ENCODE data around the gene PEAK1.

DNA sequence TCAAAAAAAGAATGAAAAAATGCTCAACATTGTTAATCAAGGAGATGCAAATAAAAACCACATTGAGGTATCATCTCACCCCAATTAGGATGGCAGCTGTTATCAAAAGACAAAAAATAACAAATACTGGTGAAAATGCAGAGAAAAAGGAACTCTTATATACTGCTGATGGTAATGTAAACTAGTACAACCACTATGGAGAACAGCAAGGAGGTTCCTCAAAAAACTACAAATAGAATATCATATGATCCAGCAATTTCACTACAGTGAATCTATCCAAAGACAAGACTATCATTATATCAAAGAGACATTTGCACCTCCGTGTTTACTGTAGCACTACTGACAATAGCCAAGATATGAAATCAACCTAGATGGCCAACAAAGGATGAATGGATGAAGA, 58.4 kb downstream of the PEAK1 start:
- no peak for TF ChIP-seq ZFP30 (CRISPR knock-in tag; IDR thresholded peaks at IDR 0.05)
- TF ChIP-seq TCF4 (CRISPR knock-in tag; IDR thresholded peaks at IDR 0.05; ENCODE audit: borderline replicate concordance): no peak
- TF ChIP-seq ARNTL (CRISPR knock-in tag; IDR thresholded peaks at IDR 0.05; ENCODE audit: borderline replicate concordance, low read depth): no peak
- TF ChIP-seq, protein P1, sequence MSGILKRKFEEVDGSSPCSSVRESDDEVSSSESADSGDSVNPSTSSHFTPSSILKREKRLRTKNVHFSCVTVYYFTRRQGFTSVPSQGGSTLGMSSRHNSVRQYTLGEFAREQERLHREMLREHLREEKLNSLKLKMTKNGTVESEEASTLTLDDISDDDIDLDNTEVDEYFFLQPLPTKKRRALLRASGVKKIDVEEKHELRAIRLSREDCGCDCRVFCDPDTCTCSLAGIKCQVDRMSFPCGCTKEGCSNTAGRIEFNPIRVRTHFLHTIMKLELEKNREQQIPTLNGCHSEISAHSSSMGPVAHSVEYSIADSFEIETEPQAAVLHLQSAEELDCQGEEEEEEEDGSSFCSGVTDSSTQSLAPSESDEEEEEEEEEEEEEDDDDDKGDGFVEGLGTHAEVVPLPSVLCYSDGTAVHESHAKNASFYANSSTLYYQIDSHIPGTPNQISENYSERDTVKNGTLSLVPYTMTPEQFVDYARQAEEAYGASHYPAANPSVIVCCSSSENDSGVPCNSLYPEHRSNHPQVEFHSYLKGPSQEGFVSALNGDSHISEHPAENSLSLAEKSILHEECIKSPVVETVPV (CRISPR knock-in tag; IDR thresholded peaks at IDR 0.05): no peak
- TF ChIP-seq CSDC2 (CRISPR knock-in tag; IDR thresholded peaks at IDR 0.05): no peak
- no peak for TF ChIP-seq ISL1 (CRISPR knock-in tag; IDR thresholded peaks at IDR 0.05)
- TF ChIP-seq, protein P2, sequence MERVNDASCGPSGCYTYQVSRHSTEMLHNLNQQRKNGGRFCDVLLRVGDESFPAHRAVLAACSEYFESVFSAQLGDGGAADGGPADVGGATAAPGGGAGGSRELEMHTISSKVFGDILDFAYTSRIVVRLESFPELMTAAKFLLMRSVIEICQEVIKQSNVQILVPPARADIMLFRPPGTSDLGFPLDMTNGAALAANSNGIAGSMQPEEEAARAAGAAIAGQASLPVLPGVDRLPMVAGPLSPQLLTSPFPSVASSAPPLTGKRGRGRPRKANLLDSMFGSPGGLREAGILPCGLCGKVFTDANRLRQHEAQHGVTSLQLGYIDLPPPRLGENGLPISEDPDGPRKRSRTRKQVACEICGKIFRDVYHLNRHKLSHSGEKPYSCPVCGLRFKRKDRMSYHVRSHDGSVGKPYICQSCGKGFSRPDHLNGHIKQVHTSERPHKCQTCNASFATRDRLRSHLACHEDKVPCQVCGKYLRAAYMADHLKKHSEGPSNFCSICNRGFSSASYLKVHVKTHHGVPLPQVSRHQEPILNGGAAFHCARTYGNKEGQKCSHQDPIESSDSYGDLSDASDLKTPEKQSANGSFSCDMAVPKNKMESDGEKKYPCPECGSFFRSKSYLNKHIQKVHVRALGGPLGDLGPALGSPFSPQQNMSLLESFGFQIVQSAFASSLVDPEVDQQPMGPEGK (CRISPR knock-in tag; IDR thresholded peaks at IDR 0.05; ENCODE audit: borderline replicate concordance): no peak
- TF ChIP-seq RARB (CRISPR knock-in tag; IDR thresholded peaks at IDR 0.05): no peak
- TF ChIP-seq, protein P3, sequence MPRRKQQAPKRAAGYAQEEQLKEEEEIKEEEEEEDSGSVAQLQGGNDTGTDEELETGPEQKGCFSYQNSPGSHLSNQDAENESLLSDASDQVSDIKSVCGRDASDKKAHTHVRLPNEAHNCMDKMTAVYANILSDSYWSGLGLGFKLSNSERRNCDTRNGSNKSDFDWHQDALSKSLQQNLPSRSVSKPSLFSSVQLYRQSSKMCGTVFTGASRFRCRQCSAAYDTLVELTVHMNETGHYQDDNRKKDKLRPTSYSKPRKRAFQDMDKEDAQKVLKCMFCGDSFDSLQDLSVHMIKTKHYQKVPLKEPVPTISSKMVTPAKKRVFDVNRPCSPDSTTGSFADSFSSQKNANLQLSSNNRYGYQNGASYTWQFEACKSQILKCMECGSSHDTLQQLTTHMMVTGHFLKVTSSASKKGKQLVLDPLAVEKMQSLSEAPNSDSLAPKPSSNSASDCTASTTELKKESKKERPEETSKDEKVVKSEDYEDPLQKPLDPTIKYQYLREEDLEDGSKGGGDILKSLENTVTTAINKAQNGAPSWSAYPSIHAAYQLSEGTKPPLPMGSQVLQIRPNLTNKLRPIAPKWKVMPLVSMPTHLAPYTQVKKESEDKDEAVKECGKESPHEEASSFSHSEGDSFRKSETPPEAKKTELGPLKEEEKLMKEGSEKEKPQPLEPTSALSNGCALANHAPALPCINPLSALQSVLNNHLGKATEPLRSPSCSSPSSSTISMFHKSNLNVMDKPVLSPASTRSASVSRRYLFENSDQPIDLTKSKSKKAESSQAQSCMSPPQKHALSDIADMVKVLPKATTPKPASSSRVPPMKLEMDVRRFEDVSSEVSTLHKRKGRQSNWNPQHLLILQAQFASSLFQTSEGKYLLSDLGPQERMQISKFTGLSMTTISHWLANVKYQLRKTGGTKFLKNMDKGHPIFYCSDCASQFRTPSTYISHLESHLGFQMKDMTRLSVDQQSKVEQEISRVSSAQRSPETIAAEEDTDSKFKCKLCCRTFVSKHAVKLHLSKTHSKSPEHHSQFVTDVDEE (CRISPR knock-in tag; IDR thresholded peaks at IDR 0.05): no peak
- TF ChIP-seq CREB5 (CRISPR knock-in tag; IDR thresholded peaks at IDR 0.05; ENCODE audit: low read depth): no peak
- TF ChIP-seq GLIS3 (CRISPR knock-in tag; IDR thresholded peaks at IDR 0.05): no peak
- TF ChIP-seq ZC3H10 (CRISPR knock-in tag; IDR thresholded peaks at IDR 0.05): no peak
- TF ChIP-seq ZNF70 (CRISPR knock-in tag; IDR thresholded peaks at IDR 0.05): no peak

All from SK-N-SH treated with all-trans-retinoic acid at 6 μM for 48 hours (cell line).